Activated gamma-delta T cell treated with Interleukin-2 at 50 U/mL for 16 hours (primary cell): Measurements from ENCODE around the gene TBX2.
"Not testable (repeated sequence)": the region's sequence is repeated elsewhere in the genome, so short reads cannot be mapped to it uniquely, and the experiment has no call there.

Experiments
- DNase-seq: peaks from one replicate; pipeline ENCODE4 v3.0.0-alpha.2; 2020

TBX2 gene

DNA sequence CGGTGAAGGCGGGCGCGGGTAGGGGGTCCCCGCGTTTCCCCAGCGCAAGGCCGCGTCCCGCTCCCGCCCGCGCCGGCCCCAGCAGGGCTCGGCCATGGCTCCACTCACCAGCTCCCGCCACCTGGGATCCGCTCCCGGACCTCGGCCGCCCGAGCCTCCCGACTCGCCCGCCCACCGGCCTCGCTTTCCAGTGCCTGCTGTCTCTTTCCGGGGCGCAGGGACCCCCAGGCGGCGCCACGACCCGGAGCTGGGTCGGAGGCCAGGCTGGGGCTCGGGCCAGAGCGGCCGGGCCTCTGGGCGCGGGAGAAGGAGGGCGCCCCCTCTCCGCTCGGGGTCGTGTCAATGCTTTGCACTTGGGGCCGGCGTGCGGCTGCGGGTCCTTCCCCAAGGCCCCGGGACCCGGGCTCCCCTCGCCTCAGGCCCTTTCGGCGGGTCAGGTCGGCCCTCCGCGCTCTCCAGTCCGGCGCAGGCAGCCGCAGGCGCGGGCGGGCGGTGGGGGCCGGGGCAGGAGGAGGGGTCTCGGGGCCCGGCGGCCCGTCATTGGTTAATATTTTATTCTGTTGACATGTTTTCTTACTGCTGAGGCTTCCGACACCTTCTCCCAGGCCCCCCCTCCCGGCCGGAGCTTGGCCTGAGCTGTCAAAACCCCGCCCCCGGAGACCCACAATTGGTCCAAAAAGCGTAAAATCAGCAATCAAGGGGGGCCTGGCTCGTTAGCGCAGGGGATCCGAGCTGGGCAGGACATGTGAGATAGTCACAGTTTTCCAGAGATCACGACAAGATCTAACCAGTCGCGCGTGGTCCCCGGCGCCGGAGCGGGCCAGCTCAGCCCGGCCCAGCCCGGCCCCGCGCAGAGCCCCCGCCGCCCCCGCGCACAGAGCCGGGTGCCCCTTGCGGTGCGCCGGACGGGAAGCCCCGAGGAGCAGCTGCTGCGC, at the start of gene TBX2:
TBX2 (plus strand) TSS at position 713 of the 935 bp plus-strand sequence. CDS start 334 bp downstream, outside the sequence.
- no peak for DNase-seq

DNA sequence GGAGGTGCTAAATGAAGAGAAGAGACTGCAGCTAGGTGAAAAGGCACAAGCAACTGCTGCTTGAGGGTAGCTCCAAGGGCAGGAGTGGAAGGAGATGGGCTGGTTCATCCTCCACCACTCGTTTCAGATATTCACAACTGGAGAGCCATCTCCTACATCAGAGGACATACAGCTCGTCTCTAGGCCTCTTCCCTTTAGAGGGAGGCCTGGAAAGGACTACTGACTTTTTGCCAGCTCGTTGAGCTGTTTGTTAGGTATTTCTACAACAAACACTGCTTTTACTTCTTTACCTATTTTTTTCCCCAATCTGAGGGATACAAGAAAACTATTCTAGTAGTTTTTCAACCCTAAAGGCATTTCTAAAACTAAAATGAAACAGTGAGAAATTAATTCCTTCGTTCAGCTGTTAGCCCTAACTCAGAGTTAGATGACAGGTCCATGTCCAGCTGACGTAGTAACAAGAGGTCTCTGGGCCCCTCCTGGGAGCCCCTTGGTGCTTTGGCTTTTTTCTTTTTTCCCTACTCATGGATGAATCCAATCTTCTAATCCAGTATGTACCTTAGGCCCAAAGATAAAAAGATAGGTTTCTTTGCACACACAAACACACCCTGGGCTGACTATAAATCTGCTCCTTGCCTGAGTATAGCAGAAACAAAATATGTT, 47.8 kb upstream of the TBX2 start:
- no peak for DNase-seq

DNA sequence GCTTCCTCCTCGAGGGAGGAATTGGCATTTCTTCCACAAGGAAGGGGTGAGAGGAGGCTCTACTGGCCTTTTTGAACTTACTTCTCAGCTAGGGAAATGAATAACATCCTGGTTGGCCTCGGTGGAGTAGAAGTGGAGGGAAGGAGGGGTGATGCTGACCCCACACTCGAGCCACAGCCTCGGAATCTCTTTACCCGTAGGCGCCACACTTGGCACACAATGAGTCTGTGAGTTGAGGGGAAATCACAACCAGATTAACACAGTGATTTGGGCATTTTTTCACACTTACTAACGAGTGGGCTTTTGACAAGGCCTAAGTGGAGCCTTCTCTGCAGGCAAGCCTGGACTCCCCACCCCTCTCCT, 47.3 kb upstream of the TBX2 start:
- no peak for DNase-seq

DNA sequence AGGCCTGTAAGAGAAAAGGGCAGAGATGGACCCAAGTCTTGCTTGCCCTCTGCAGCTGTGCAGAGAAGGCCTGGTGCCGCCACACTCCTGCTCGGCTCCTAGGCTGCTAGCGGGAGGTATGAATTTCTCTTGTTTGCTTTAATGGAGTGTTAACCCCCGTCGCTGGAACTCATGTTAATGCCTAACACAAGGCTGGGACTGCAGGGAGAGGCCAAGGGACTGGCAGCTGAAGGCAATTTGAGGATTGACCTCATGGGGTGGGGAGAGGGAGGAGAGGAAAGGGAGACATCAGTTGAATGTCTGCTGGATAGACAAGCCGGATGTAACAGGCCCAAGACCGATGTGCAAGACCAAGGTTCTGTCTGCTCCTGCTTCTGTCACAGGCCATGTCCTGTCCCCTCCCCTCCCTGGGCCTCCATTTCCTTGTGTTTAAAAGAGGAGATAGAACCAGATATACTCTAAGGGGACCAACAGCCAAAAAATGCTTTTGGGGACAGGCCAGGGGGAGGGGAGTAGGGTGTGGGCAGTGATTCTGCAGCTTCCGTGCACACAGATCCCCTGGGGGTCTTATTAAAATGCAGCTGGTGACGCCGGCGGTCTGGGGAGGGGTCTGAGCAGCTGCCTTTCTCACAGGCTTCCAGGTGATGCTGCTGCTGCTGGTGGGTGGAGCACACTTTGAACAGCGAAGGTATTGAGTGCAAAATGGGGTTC, 46.7 kb upstream of the TBX2 start:
- DNase-seq = no peak

DNA sequence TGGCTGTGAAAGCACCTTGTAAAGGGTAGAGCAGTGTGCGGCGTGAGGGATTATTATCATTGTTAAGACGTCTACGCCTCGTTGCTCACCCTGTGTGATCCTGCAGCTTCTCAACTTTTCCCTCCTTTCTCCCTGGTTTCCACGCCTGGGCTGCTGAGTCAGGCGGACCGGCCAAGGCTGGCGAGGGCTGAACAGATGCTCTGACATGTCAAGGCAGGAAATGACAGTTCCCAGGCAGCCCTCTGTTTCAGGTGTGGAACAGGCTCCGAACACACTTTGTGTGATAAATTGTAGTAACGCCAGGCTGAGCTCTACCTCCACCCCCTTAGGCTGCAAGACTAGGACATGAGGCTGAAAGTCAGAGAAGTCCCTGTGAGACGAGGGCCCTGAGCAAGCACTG, 46.0 kb upstream of the TBX2 start:
- no peak for DNase-seq

DNA sequence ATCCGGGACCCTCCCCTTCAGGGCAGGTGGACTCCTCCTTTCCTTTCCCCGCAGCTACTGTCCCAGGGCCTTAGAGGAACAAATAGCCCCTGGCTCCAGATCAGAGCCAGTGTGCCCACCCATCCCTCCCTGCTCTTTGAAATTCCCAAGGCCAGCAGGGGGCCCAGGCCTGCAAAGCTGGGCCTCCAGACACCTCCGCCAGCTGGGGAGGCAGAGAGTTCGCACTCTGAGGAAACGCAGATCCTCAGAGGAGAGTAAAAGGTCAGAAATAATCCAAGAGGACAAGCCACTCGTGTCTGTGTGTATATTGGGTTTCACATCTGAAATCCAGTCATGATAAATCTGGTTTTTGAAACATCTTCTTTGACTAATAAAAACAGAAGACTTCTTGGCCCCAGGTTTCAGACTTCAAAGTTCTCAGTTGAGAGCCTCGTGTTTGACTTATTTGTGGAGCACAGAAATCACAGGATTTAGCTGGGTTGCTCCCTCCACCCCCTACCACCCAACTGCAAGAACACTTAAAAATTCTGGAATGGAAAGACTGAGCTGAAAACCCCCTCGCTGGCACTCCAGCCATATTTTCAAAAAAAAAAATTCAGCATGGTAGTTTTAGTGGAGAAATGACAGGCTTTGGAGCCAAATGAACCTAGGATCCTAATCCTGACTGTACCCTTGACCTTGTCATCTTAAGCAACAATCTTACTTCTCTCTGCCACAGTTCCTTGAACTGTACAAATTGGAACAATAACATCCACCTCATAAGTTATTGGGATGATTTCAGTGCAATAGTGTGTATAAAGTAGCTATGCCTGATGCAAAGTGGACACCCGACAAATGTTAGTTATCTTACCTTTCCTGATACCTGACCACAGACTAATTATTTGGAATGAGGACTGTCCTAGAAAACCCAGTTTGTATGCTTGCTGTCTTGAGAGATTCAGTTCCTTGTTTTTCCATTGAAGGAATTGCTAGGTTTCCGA, 44.5 kb upstream of the TBX2 start:
- no peak for DNase-seq

DNA sequence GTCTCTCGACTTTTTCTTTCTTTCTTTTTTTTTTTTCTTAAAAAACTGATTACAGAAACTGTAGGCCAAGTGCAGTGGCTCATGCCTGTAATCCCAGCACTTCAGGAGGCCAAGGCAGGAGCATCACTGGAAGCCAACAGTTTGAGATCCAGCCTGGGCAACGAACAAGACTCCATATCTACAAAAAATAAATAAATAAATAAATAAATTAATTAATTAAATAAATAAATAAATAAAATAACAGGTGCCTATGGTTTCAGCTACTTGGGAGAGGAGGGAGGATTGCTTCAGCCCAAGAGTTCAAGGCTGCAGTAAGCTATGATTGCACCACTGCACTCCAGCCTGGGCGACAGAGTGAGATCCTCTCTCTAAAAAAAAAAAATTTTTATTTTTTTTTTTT, 42.6 kb upstream of the TBX2 start:
- DNase-seq = not testable (repeated sequence)

DNA sequence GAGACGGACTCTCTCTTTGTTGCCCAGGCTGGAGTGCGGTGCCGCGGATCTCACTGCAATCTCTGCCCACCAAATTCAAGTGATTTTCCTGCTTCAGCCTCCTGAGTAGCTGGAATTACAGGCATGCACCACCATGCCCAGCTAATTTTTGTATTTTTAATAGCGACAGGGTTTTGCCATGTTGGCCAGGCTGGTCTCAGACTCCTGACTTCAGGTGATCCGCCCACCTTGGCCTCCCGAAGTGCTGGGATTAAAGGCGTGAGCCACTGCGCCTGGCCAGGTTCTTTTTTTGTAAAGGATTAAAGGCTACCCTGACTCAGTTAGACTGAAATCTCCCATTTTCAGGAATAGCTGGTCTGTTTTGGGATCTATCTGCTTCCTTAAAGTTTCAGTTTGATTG, 40.1 kb upstream of the TBX2 start:
- DNase-seq = not testable (repeated sequence)

DNA sequence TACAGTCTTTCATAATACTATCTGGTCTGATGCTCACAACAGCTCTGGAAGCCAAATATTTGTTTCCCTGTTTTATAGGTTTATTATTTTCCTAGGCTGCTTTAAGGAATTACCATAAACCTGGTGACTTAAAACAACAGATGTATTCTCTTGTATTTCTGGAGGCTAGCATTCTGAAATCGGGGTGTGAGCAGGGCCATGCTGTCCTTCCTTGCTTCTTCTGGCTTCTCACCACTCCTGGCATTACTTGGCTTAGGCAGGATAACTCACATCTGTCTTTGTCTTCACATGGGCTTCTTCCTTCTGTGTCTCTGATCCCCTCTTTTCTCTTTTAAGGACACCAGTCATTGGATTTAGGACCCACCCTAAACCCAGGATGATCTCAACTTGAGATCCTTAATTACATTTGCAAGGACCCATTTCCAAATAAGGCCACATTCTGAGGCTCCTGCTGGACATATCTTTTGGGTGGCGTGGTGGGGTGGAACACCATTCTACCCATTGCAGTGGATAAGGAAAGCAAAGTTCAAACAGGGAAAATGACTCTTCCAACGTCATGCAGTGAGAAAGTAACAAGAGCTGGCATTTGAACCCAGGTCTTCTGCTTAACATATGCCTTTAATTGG, 39.2 kb upstream of the TBX2 start:
- no peak for DNase-seq

DNA sequence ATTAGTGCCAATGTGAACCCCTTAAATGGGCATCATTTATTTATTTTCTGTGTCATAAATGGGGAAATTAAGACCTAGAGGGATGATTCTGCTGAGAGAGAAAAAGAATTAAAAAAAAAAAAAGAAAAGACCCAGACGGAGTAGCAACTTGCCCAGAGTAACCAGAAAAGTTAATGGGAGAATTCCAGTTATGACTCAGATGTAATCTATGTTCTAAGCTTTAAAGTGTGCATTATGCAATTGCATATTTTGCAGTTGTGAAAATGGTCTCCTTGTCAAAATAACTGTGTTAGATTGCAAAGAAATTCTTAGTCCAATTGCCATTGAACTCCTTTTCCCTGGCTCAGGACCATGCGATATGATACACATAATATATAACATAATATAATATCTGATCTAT, 38.6 kb upstream of the TBX2 start:
- no peak for DNase-seq

DNA sequence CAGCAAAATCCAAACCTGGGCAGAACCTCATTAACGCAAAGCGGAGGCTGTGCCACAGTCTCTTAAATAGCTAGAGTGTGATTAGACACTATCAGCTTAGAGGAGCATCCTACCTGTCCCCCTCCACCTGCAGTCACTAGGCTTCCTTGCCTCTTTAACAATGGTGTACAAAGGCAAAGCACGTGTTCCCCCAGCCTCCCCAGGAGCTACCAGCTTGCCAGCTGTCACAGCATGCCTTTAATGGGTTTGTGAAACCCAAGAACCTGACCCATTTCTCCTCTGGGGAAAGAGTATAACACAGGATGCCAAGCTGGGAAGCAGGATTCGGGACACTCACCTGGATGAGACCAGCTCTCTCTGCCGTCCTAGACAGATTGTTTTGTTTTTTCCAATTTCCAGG, 37.2 kb upstream of the TBX2 start:
- no peak for DNase-seq

DNA sequence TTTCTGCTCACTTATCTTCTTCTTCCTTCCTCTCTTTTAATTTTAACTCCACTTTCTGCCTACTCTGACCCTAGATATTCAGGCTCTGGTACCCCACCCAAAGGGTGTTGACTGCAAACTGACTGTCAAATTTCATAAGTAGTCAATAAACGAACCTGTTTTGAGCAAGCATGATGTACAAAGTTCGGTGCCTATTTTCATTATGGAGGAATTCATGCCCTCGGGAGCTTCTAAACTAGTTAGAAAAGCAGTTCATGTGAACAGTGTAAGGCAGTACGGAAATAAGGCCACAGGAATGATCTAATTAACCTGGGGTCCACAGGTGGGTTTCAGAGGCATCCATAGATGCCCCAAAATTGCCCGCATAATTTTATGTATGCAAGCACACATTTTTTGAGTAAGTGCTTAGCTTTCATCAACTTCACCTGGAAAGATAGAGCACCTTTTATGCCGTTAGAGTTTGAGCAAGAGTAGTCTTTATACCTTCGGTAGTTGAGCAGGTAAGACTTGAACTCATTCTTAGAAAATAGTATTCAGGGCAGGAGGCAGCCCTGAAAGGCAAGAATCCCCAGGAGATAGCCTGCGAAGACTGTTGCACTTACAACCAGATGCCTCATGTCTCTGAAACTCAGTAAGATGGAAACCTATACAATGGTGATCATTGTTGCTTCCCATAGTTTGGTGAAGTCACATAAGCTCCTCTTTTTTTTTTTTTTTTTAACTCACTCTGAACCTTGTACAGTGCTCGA, 36.6 kb upstream of the TBX2 start:
- DNase-seq = no peak

DNA sequence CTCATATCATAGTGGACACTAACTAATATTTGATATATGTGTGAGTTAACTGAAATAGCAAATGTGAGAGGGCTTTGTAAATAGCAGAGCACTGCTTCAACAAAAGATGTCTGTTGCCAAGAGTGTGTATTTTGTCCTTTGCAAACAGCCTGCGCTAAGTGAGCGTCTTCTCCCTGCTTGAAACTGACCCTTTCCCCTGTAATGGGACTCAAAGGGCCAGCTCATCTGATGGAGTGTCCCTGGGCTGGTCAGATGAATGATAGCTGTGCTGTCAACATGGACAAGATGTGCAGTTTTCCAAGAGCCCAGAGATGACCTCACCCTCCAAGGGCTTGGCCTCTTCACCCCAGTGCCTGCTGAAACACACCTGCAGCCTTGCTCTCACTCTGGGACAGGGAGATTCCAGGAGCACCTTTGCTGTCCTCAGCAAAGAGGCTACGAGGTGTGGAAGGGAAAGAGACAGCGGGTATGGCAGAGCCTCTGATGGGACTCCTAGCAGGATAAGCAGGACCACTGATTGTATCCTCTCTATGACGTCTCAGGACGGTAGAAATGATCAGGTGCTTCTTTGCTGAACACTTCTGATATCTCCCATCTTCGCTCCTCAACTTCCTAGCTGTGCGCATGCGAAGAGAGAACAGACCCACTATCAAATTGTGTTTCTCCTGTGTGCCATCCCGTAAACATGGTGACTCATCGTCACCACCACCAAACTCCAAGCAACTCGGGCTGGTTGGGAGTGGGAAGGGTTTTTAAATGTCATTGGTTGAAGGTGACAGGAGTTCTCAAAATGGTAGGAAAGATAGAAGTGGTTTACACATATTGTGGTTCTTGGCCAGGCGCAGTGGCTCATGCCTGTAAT, 35.8 kb upstream of the TBX2 start:
- DNase-seq = no peak

DNA sequence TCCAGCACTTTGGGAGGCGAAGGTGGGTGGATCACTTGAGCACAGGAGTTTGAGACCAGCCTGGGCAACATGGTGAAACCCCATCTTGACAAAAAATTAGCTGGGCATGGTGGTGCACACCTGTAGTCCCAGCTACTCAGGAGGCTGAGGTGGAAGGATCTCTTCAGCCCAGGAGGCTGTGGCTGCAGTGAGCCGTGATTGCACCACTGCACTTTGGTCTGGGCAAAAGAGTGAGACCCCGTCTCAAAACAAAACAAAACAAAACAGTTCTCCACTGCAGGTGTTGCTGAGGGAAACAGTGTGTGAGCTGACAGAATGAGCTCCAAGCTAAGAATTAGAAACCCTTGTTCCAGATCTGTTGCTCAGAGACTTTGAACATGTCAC, 35.2 kb upstream of the TBX2 start:
- DNase-seq = no peak

DNA sequence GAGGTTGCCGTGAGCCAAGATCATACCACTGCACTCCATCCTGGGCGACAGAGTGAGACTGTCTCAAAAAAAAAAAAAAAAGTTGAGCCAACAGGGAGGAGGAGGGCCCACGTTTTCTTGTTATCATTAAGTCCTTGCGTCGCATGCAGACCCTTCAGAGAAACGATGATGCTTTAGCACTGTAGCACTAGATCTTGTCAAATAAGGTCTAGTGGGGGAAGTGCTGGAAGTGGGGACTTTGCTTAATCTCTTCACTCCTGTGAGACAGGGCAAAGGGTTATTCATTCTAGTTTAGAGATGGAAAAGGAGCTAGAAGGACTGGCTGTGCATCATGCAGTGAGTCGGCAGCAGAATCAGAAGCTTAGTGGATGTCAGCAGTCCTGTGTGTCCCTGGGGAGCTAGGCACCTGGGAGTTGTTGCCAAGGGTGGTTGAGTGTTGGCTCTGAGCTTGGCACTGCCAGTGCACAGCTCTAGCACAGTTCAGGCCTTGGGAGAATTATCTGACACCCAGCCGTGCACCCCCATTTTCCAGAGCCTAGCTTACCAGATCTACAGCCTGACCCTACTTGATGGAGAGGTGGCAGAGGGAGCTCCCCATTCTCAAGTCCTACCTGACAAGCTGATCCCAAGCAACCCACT, 33.4 kb upstream of the TBX2 start:
- no peak for DNase-seq

DNA sequence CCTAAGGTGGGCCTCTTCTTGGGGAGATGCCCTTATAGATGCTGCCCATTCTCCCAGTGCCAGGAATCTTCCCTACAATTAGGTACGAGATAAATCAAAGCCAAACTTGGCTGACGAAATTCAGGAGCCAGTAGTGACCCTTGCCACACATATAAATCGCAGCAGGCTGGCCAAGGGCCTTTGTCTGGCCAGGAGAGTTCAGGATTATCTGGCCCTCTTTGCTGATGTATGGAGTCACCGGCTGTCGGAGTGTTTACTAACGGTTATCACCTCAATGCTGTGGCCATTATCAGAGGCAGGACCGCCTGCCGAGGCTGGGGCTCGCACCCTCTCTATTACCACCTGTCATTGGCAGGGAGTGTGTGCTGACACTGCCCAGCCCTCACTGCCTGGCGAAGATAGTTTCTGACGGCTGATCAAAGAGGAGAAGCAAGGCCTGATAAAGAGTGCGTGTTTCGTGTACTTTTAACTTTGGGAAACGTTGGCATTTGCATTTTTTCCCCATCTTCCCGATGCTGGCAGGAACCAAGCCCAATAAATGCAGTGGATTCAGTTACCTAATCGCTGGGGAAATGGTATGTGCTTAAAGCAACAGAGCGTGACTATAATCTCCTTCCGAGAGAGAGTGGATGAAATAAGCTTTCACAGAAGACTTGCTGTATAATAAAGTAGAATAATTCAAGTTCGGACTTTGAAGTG, 32.8 kb upstream of the TBX2 start:
- DNase-seq = no peak

DNA sequence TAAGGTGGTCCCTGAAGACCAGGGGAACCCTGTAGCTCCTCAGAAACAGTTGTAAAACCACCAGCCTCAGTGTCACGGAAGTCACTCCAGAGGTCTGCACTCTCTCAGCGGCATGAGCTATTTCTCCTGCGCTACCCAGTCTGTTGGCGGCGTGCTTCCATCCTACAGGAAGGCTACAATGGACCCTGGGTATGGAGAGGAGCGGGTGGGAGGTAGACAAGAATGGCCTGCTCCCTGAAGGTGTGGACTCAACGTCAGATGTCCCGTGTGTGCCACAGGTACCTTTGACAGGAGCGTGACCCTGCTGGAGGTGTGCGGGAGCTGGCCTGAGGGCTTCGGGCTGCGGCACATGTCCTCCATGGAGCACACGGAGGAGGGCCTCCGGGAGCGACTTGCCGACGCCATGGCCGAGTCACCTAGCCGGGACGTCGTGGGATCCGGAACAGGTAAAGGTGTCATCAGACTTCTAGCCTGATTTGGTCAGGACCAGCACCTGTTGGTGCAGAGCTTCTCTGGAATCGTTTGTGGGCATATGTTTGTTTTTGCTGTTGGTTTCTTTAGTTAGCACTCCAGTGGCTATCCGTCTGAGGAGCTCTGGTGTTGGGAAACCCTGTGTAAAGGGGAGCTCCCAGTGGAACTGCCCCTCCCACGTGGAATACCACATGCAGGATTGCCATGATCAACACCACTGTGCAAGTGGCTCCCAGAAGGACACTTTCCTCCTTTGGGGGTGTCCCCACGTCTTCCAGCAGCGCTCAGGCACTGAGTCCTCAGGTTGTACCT, 31.4 kb upstream of the TBX2 start:
- no peak for DNase-seq

DNA sequence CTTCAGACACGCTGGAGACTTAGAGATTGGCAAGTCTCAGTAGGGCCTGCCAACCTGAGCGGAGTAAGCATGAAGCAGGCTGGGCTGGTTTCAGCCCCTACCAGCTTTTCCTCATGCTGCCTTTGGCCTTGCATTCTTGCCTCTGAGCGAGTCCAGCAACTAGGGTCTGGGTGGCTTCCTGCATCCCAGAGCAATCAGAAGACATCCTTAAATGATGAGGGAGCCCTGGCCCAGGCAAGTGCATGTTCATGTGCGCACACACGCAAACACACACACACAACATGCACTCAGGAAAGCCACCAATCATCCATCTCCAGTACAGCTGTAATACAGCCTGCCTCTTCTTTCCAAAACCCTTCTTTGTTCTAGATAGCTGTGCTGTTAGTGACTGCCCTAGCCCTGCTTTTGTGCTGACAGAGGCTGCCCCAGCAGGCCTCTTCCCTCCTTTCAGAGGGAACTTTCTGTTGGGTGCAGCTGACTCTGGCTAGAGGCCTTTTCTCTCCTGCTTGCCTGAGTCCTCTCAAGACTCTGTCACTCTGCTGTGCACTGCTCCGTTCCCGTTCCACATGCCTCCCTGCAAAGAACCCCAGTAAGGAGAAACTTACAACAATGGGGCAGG, 30.7 kb upstream of the TBX2 start:
- no peak for DNase-seq
